Esophagus muscularis mucosa (tissue), 3 donors: Measurements from ENCODE around the gene LILRB5.

ENCODE experiments used
- POLR2A ChIP-seq: fragments of 450-650 bp; IDR thresholded peaks from one replicate; pipeline ENCODE4 v1.6.1; 2017; ENCODE audit warnings: antibody characterized with exemption, moderate library complexity, mild to moderate bottlenecking, low read depth
- TF ChIP-seq, protein P1 (sequence below), 3 experiments: fragments of 200-600 bp in 2 of 3; fragments of 450-650 bp in 1 of 3; sonication (generic) in 2 of 3; IDR thresholded peaks; one replicate each; pipeline ENCODE4 v1.5.1; 2017 to 2019; ENCODE audit warnings: antibody characterized with exemption in 3 of 3, mild to moderate bottlenecking in 2 of 3, moderate library complexity in 1 of 3

DNA sequence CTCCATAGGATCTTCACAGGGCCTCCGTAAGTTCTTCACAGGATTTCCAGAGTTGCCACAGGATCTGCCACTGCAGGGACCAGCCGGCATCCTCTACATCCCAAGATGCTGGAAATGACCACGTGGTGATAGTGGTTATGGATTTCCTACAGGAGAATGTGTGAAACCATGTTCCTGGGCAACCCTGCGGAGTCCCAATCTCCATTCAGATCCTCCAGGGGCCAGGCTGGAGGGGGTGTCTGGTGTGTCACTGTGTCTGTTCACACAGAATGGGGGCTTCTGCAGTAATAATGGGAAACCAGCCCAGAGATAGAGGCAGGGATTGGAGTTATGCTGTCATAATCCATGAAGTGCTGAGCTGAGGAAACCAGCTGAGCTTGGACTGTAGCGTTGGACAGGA is 23.1 kb downstream of the LILRB5 start:
- TF ChIP-seq, protein P1, sequence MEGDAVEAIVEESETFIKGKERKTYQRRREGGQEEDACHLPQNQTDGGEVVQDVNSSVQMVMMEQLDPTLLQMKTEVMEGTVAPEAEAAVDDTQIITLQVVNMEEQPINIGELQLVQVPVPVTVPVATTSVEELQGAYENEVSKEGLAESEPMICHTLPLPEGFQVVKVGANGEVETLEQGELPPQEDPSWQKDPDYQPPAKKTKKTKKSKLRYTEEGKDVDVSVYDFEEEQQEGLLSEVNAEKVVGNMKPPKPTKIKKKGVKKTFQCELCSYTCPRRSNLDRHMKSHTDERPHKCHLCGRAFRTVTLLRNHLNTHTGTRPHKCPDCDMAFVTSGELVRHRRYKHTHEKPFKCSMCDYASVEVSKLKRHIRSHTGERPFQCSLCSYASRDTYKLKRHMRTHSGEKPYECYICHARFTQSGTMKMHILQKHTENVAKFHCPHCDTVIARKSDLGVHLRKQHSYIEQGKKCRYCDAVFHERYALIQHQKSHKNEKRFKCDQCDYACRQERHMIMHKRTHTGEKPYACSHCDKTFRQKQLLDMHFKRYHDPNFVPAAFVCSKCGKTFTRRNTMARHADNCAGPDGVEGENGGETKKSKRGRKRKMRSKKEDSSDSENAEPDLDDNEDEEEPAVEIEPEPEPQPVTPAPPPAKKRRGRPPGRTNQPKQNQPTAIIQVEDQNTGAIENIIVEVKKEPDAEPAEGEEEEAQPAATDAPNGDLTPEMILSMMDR (IDR thresholded peaks at IDR 0.05), result no peak
- TF ChIP-seq POLR2A, result no peak
